GM23248 (cell line): ENCODE results near the gene GDF9.

Source experiments
- EZH2 ChIP-seq: fragments of 200-600 bp; sonication (generic); IDR thresholded peaks from 2 replicates; pipeline ENCODE4 v1.6.1; 2018; ENCODE audit warnings: antibody characterized with exemption, mild to moderate bottlenecking; ENCODE audit not compliant: insufficient read depth, poor library complexity, severe bottlenecking
- EZH2phosphoT487 ChIP-seq: fragments of 200-600 bp; sonication (generic); IDR thresholded peaks from 2 replicates; pipeline ENCODE4 v1.6.1; 2018; ENCODE audit warnings: antibody characterized with exemption, moderate library complexity, mild to moderate bottlenecking, low read depth; ENCODE audit not compliant: insufficient read depth

GRCh38 chr5:132812123-132812765 lies 54.0 kb downstream of the GDF9 start:
- TF ChIP-seq EZH2 (no peak), EZH2phosphoT487 (no peak)
